GM12878 (cell line): ENCODE data around the gene CRKL.

Experiments used
- IRF4 ChIP-seq: IDR thresholded peaks from 2 replicates; pipeline ENCODE4 v1.6.1; 2011; ENCODE audit warnings: low read depth, low read length
- POLR2A ChIP-seq: IDR thresholded peaks from 2 replicates; pipeline ENCODE4 v1.6.1; 2011; ENCODE audit warnings: low read depth, mild to moderate bottlenecking, low read length
- TF ChIP-seq, protein P1 (sequence below), 3 experiments: IDR thresholded peaks in 2 of 3; conservative IDR thresholded peaks in 1 of 3; 2 replicates each; pipeline ENCODE4 v1.5.1; 2011; ENCODE audit warnings: low read depth in 3 of 3, low read length in 3 of 3, mild to moderate bottlenecking in 3 of 3, control low read depth in 2 of 3, moderate library complexity in 2 of 3, inconsistent platforms in 1 of 3, mixed read lengths in 1 of 3; ENCODE audit not compliant: control insufficient read depth in 2 of 3, insufficient read depth in 1 of 3; ENCODE audit errors: extremely low read depth in 1 of 3

DNA sequence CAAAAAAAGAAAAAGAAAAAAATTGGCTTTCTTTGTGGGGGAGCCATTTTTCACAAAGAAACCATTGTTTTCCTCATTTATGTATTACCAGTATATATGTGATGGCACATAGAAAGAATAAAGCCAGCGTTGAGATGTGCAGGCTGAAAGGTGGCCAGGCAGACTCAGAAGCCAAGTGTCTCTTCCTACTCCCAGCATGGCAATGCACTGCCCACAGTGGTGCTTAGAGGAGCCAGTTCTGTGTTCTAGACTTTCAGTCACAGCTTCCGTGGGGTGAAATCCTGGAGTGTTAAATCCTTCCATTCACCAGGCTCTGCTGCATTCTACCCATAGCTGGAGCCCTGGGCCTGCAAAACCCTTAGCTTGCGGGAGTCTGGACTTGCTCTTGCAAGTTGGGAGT, 39.5 kb upstream of the CRKL start:
- no peak for TF ChIP-seq POLR2A
- TF ChIP-seq IRF4: no peak
- TF ChIP-seq, protein P1, sequence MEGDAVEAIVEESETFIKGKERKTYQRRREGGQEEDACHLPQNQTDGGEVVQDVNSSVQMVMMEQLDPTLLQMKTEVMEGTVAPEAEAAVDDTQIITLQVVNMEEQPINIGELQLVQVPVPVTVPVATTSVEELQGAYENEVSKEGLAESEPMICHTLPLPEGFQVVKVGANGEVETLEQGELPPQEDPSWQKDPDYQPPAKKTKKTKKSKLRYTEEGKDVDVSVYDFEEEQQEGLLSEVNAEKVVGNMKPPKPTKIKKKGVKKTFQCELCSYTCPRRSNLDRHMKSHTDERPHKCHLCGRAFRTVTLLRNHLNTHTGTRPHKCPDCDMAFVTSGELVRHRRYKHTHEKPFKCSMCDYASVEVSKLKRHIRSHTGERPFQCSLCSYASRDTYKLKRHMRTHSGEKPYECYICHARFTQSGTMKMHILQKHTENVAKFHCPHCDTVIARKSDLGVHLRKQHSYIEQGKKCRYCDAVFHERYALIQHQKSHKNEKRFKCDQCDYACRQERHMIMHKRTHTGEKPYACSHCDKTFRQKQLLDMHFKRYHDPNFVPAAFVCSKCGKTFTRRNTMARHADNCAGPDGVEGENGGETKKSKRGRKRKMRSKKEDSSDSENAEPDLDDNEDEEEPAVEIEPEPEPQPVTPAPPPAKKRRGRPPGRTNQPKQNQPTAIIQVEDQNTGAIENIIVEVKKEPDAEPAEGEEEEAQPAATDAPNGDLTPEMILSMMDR (IDR thresholded peaks at IDR 0.05 in 2 of 3, conservative IDR thresholded peaks at IDR 0.05 in 1 of 3; ENCODE audit: control insufficient read depth in 2 of 3, extremely low read depth in 1 of 3, insufficient read depth in 1 of 3, low read depth in 3 of 3, low read length in 3 of 3): no peak
